Nephron progenitor cell (in vitro differentiated cells): ENCODE data around the gene KLF5.

Source experiments
- DNase-seq: peaks from one replicate; pipeline ENCODE4 v3.0.0; 2021
- H3K27ac Mint-ChIP-seq: 2 replicates; pipeline ENCODE4 v1.8.0; 2021; ENCODE audit warnings: mild to moderate bottlenecking, moderate library complexity, mixed read lengths
- H3K27me3 Mint-ChIP-seq: 2 replicates; pipeline ENCODE4 v1.8.0; 2021; ENCODE audit warnings: mild to moderate bottlenecking, low read depth, mixed read lengths; ENCODE audit not compliant: poor library complexity
- H3K36me3 Mint-ChIP-seq: 2 replicates; pipeline ENCODE4 v1.8.0; 2021; ENCODE audit warnings: low read depth, mixed read lengths
- H3K4me1 Mint-ChIP-seq: 2 replicates; pipeline ENCODE4 v1.8.0; 2021; ENCODE audit warnings: mixed read lengths
- H3K4me3 Mint-ChIP-seq: 2 replicates; pipeline ENCODE4 v1.8.0; 2021; ENCODE audit warnings: mild to moderate bottlenecking, moderate library complexity, mixed read lengths
- H3K9me3 Mint-ChIP-seq: 2 replicates; pipeline ENCODE4 v1.8.0; 2021; ENCODE audit warnings: mild to moderate bottlenecking, moderate library complexity, mixed read lengths
- TF ChIP-seq, protein P1 (sequence below): fragments of 200-600 bp; sonication (generic); IDR thresholded peaks from 2 replicates; pipeline ENCODE4 v1.5.0; 2021; ENCODE audit warnings: antibody characterized with exemption

The KLF5 gene

DNA sequence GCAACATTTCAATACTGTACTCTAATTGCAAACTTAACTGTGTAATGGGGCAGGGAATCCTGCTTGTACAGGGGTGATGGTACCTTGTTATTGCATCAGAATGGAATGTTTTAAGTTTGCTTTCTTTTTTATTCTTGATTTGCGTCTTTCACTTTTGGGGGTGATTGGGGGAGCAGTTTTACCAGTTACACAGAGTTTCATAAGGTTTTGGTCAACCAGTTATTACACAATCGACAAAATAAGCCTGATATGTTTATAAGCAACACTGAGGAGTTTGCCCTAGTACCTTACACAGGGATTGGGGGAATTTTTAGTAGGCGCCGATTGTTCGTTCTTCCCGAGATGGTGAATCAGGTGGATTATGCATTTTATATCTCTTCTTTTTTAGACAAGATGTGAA is 2.7 kb downstream of the KLF5 start:
- Mint-ChIP-seq H3K9me3 (no peaks in the 10 kb centered on the region), H3K4me1 (peaks cover 35% of the 10 kb centered on the region), H3K27ac (no peak overlapping the region), H3K4me3 (no peak overlapping the region), H3K36me3 (no peaks in the 10 kb centered on the region), H3K27me3 (peaks cover 69% of the 10 kb centered on the region)
- TF ChIP-seq, protein P1, sequence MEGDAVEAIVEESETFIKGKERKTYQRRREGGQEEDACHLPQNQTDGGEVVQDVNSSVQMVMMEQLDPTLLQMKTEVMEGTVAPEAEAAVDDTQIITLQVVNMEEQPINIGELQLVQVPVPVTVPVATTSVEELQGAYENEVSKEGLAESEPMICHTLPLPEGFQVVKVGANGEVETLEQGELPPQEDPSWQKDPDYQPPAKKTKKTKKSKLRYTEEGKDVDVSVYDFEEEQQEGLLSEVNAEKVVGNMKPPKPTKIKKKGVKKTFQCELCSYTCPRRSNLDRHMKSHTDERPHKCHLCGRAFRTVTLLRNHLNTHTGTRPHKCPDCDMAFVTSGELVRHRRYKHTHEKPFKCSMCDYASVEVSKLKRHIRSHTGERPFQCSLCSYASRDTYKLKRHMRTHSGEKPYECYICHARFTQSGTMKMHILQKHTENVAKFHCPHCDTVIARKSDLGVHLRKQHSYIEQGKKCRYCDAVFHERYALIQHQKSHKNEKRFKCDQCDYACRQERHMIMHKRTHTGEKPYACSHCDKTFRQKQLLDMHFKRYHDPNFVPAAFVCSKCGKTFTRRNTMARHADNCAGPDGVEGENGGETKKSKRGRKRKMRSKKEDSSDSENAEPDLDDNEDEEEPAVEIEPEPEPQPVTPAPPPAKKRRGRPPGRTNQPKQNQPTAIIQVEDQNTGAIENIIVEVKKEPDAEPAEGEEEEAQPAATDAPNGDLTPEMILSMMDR = no peak
- DNase-seq = no peak

DNA sequence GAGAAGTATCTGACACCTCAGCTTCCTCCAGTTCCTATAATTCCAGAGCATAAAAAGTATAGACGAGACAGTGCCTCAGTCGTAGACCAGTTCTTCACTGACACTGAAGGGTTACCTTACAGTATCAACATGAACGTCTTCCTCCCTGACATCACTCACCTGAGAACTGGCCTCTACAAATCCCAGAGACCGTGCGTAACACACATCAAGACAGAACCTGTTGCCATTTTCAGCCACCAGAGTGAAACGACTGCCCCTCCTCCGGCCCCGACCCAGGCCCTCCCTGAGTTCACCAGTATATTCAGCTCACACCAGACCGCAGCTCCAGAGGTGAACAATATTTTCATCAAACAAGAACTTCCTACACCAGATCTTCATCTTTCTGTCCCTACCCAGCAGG is 3.1 kb downstream of the KLF5 start:
- no peak overlapping the region for H3K27ac Mint-ChIP-seq
- H3K9me3 Mint-ChIP-seq = no peaks in the 10 kb centered on the region
- no peak overlapping the region for H3K4me3 Mint-ChIP-seq
- H3K27me3 Mint-ChIP-seq = peaks cover 68% of the 10 kb centered on the region
- TF ChIP-seq, protein P1 = no peak
- H3K36me3 Mint-ChIP-seq = no peaks in the 10 kb centered on the region
- peaks cover 35% of the 10 kb centered on the region for H3K4me1 Mint-ChIP-seq
- no peak for DNase-seq

DNA sequence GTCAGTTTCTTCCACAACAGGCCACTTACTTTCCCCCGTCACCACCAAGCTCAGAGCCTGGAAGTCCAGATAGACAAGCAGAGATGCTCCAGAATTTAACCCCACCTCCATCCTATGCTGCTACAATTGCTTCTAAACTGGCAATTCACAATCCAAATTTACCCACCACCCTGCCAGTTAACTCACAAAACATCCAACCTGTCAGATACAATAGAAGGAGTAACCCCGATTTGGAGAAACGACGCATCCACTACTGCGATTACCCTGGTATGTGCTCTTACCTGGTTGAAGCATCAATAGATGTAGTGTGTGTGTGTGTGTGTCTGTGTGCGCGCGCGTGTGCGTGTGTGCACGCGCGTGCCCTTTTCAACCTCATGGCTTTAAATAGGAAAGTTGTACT is 3.7 kb downstream of the KLF5 start:
- no peak for DNase-seq
- Mint-ChIP-seq H3K9me3 (no peaks in the 10 kb centered on the region), H3K27me3 (peaks cover 63% of the 10 kb centered on the region), H3K27ac (no peak overlapping the region), H3K36me3 (no peaks in the 10 kb centered on the region), H3K4me3 (no peak overlapping the region), H3K4me1 (peaks cover 35% of the 10 kb centered on the region)
- TF ChIP-seq, protein P1 = no peak

- TF ChIP-seq, protein P1 = no peak
- peaks cover 32% of the 10 kb centered on the region for H3K4me1 Mint-ChIP-seq
These were observed 4.4 kb downstream of the KLF5 start for GRCh38 chr13:73063166-73063565.

DNA sequence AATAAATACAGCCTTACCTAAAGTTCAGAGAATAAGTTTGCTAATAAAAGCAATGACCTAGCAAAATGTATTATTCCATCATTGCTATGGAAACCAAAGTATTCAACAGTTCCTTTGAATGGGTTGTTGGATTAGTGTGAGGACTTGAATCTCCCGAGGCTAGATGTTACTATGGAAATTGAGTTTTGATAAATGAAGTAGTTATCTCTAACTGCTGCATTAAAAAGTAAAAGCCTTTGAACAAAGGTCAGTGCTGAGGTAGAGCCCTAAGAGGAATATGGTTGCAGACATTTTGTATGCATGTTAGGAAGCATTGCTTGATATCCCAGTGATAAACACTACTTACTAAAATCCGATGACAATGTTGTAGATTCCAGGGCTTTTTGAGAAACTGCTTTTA is 6.2 kb downstream of the KLF5 start:
- no peak overlapping the region for H3K4me3 Mint-ChIP-seq
- TF ChIP-seq, protein P1 = no peak
- H3K9me3 Mint-ChIP-seq = no peaks in the 10 kb centered on the region
- no peaks in the 10 kb centered on the region for H3K36me3 Mint-ChIP-seq
- no peak overlapping the region for H3K27ac Mint-ChIP-seq
- no peak for DNase-seq
- peaks cover 43% of the 10 kb centered on the region for H3K27me3 Mint-ChIP-seq
- peaks cover 22% of the 10 kb centered on the region for H3K4me1 Mint-ChIP-seq

More at GRCh38 chr13:73063166-73063565, 4.4 kb downstream of the KLF5 start:
- Mint-ChIP-seq H3K9me3 (no peaks in the 10 kb centered on the region), H3K4me3 (no peak overlapping the region), H3K27ac (no peak overlapping the region), H3K36me3 (no peaks in the 10 kb centered on the region), H3K27me3 (peaks cover 56% of the 10 kb centered on the region)
- no peak for DNase-seq

DNA sequence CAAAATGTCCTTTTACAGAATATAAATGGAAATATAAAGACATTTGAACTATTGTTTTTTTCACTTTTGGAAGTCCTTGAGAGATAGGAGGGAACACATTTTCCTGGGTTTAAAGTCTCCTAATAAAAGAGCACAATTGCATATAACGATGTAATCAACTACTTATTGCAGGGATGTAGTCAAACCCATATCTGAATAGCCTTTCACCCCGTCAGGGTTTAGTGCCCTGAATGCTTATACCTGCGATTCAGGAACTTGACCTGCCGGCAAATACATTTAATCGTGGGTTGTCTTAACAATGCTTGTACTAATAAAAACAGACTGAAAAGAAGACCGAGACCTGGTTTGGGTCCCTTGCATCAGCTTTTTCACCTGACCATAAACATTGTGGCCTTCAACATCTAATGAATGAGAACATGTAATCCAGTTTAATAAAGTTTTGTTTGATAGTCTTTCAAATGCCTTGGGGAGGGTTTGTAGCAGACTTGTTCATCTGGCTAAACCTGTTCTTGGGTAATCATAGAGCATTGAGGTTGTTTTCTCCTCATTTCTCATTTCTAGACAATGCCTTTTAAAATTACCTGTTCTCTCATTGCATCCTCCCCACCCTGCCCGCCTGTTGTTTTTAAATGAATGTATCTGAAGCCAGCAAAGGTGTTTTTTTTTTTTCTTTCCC is 7.0 kb downstream of the KLF5 start:
- H3K4me1 Mint-ChIP-seq = peaks cover 15% of the 10 kb centered on the region
- no peaks in the 10 kb centered on the region for H3K36me3 Mint-ChIP-seq
- TF ChIP-seq, protein P1 = no peak
- peaks cover 36% of the 10 kb centered on the region for H3K27me3 Mint-ChIP-seq
- no peak overlapping the region for H3K4me3 Mint-ChIP-seq
- no peak overlapping the region for H3K27ac Mint-ChIP-seq
- DNase-seq = no peak
- no peaks in the 10 kb centered on the region for H3K9me3 Mint-ChIP-seq
